Endothelial cell of umbilical vein (primary cell): ENCODE results near the gene SH3TC1. TPM values are rescaled to one million over a fixed set of nuclear protein-coding genes. Genes with fewer than 3 reads are reported as not detected.

ENCODE experiments used
- BruUV-seq: library from RNA; stranded (reverse); fragments of 400-500 nt; replicated peaks from 2 replicates; lab custom pipeline; 2021; lab: Mats Ljungman, UMichigan
- CTCF ChIA-PET: fragments of 300-600, 350-600 bp; sonication (Branson Sonifier 250); formaldehyde crosslinking; loops from one replicate; lab custom pipeline; 2021; ENCODE audit warnings: antibody characterized with exemption, inconsistent platforms; lab: Charles Lee
- POLR2A ChIA-PET: fragments of 300-600, 350-600 bp; sonication (Branson Sonifier 250); formaldehyde crosslinking; loops from one replicate; lab custom pipeline; 2021; ENCODE audit warnings: antibody characterized with exemption, inconsistent platforms; lab: Charles Lee
- DNase-seq: peaks from one replicate; pipeline ENCODE4 v3.0.0-alpha.2; 2011; ENCODE audit warnings: low read depth, low spot score
- FAIRE-seq: peaks from 2 replicates; lab custom pipeline; 2011; peaks lifted over from hg19 to GRCh38; lab: Jason Lieb, UNC
- H2AFZ ChIP-seq: 2 replicates; pipeline ENCODE4 v1.6.0; 2012; ENCODE audit warnings: low read depth, low read length, control low read depth, inconsistent platforms
- H3K27ac ChIP-seq: 2 replicates; pipeline ENCODE4 v1.5.1; 2011; ENCODE audit warnings: low read depth, mild to moderate bottlenecking, control low read depth, low read length, moderate library complexity; ENCODE audit not compliant: insufficient read depth
- H3K27me3 ChIP-seq, 2 experiments: 2 replicates each; pipeline versions ENCODE4 v1.6.0 to v1.6.1; 2011; ENCODE audit warnings: low read length in 2 of 2, mixed read lengths in 1 of 2; ENCODE audit not compliant: control insufficient read depth in 2 of 2, insufficient read depth in 2 of 2
- H3K36me3 ChIP-seq, 2 experiments: 2 replicates in 1 of 2; 3 replicates in 1 of 2; pipeline ENCODE4 v1.5.1; 2011; ENCODE audit warnings: low read length in 2 of 2, mild to moderate bottlenecking in 1 of 2, moderate library complexity in 1 of 2; ENCODE audit not compliant: control insufficient read depth in 2 of 2, insufficient read depth in 2 of 2; ENCODE audit errors: extremely low read depth in 1 of 2
- H3K4me1 ChIP-seq: 3 replicates; pipeline ENCODE4 v1.5.1; 2011; ENCODE audit warnings: mild to moderate bottlenecking, low read length; ENCODE audit not compliant: control insufficient read depth, insufficient read depth; ENCODE audit errors: extremely low read depth
- H3K4me2 ChIP-seq: 2 replicates; pipeline ENCODE4 v1.6.1; 2011; ENCODE audit warnings: low read length, control low read depth, mixed read lengths; ENCODE audit not compliant: insufficient read depth
- H3K4me3 ChIP-seq, 3 experiments: fragments of 200-600 bp in 1 of 3; sonication (generic), shearing (Covaris generic) in 1 of 3; replicated peaks in 1 of 3; 2 replicates each; pipeline ENCODE4 v1.5.1; 2011 to 2016; ENCODE audit warnings: control low read depth in 3 of 3, low read length in 3 of 3, mild to moderate bottlenecking in 2 of 3, inconsistent platforms in 1 of 3, low read depth in 1 of 3, moderate library complexity in 1 of 3; ENCODE audit not compliant: insufficient read depth in 1 of 3
- H3K79me2 ChIP-seq: 2 replicates; pipeline ENCODE4 v1.6.0; 2012; ENCODE audit warnings: low read length, inconsistent platforms; ENCODE audit not compliant: control insufficient read depth, insufficient read depth
- H3K9ac ChIP-seq: replicated peaks from 2 replicates; pipeline ENCODE3; 2011; ENCODE audit warnings: low read length, control low read depth; ENCODE audit not compliant: insufficient read depth; ENCODE audit errors: extremely low read depth
- H3K9me1 ChIP-seq: replicated peaks from 3 replicates; pipeline ENCODE4 v1.6.0; 2011; ENCODE audit warnings: mild to moderate bottlenecking, low read length; ENCODE audit not compliant: control insufficient read depth, insufficient read depth; ENCODE audit errors: extremely low read depth
- H3K9me3 ChIP-seq: replicated peaks from 2 replicates; pipeline ENCODE4 v1.5.1; 2012; ENCODE audit warnings: low read length, inconsistent platforms; ENCODE audit not compliant: control insufficient read depth, insufficient read depth
- H4K20me1 ChIP-seq: replicated peaks from 2 replicates; pipeline ENCODE3; 2011; ENCODE audit warnings: mild to moderate bottlenecking, low read length; ENCODE audit not compliant: control insufficient read depth, insufficient read depth; ENCODE audit errors: extremely low read depth
- CTCF ChIP-seq, 2 donors: IDR thresholded peaks; 1 replicate in 1 of 2; 2 replicates in 1 of 2; pipeline ENCODE4 v1.5.1; 2011; ENCODE audit warnings: low read length in 2 of 2, mild to moderate bottlenecking in 2 of 2, moderate library complexity in 2 of 2, control low read depth in 1 of 2, inconsistent platforms in 1 of 2, low read depth in 1 of 2; ENCODE audit not compliant: insufficient read depth in 1 of 2; ENCODE audit errors: extremely low read depth in 1 of 2
- EZH2 ChIP-seq: IDR thresholded peaks from 2 replicates; pipeline ENCODE4 v1.6.1; 2012; ENCODE audit warnings: borderline replicate concordance, low read depth, mild to moderate bottlenecking, moderate library complexity, low read length, inconsistent platforms; ENCODE audit not compliant: severe bottlenecking
- FOS ChIP-seq: IDR thresholded peaks from 2 replicates; pipeline ENCODE4 v1.6.1; 2011; ENCODE audit warnings: mild to moderate bottlenecking, low read length, moderate library complexity, borderline replicate concordance; ENCODE audit not compliant: insufficient read depth
- MAX ChIP-seq: IDR thresholded peaks from 2 replicates; pipeline ENCODE4 v1.6.1; 2011; ENCODE audit not compliant: insufficient read depth, insufficient read length
- MYC ChIP-seq: IDR thresholded peaks from one replicate; pipeline ENCODE4 v1.6.1; 2011; ENCODE audit warnings: mild to moderate bottlenecking, low read depth, low read length
- POLR2A ChIP-seq: IDR thresholded peaks from 2 replicates; pipeline ENCODE4 v1.6.1; 2012; ENCODE audit warnings: low read depth, mild to moderate bottlenecking, control low read depth, low read length
- dilution Hi-C: fragments of 300-500 bp; cut with MboI; formaldehyde crosslinking; loops from one replicate; pipeline ENCODE4 v1.15.0; 2019; ENCODE audit warnings: low sequenced_read_pairs; ENCODE audit not compliant: extremely low pct_ligation_motif_present
- intact Hi-C: fragments of 100-400 bp; cut with micrococcal nuclease; formaldehyde crosslinking; loops from one replicate; pipeline ENCODE4 v1.10.0; 2022
- polyA plus RNA-seq, 4 experiments: library from polyadenylated mRNA; depleted of rRNA in 3 of 4; stranded (reverse) in 3 of 4; unstranded in 1 of 4; fragments of >200 nt; gene quantifications; 2 replicates each; pipeline versions ENCODE4 v1.2.1 to v1.2.3, GENCODE V29; 2011 to 2012; ENCODE audit warnings: missing spikeins in 1 of 4
- total RNA-seq: library from RNA; stranded (reverse); gene quantifications from 2 replicates; pipeline ENCODE4 v1.2.3, GENCODE V29; 2021

The SH3TC1 gene
- total and polyA plus RNA-seq, 2 donors (not counting 3 experiments of a cell fraction or from before 2014, with no cell fraction given), result 96.5 to 192 TPM

GRCh38 chr4:8167815-8168214 lies 31.3 kb upstream of the SH3TC1 start:
- FAIRE-seq, result no peak
- H3K4me3 ChIP-seq, result no peak overlapping the region
- CTCF ChIA-PET, result interaction anchor here (0.8 to 2.7 kb wide), 3 partner anchors 9 to 47 kb away, joined by 3 to 15 read pairs (median 3); no protein-coding TSS in a partner anchor
- no peak overlapping the region for H2AFZ ChIP-seq
- H3K36me3 ChIP-seq, result no peaks in the 10 kb centered on the region
- no peak overlapping the region for H3K9ac ChIP-seq
- no peak for TF ChIP-seq MAX
- no peak overlapping the region for H3K4me2 ChIP-seq
- no peaks in the 10 kb centered on the region for H3K9me1 ChIP-seq
- no peaks in the 10 kb centered on the region for H3K4me1 ChIP-seq
- H3K27ac ChIP-seq, result no peak overlapping the region
- no TSS peak for BruUV-seq
- DNase-seq, result no peak
- dilution Hi-C loops (no loop called here), intact Hi-C loops (no loop called here)
- no peaks in the 10 kb centered on the region for H4K20me1 ChIP-seq
- POLR2A ChIA-PET, result interaction anchor here (0.7 kb wide), 1 partner anchor 8 kb away, joined by 3 read pairs; no protein-coding TSS in a partner anchor
- H3K79me2 ChIP-seq, result no peaks in the 10 kb centered on the region
- H3K27me3 ChIP-seq, result peaks cover 0 to 4% of the 10 kb centered on the region in 2 experiments
- H3K9me3 ChIP-seq, result no peaks in the 10 kb centered on the region

- dilution Hi-C loops, result no loop called here
- H3K36me3 ChIP-seq, result no peaks in the 10 kb centered on the region
Measured at GRCh38 chr4:8168232-8168631, 30.9 kb upstream of the SH3TC1 start.

More at GRCh38 chr4:8168232-8168631, 30.9 kb upstream of the SH3TC1 start:
- ChIA-PET POLR2A (no interaction called here), CTCF (interaction anchor here (1.0 to 2.7 kb wide), 2 partner anchors 9 to 11 kb away, joined by 3 to 15 read pairs; no protein-coding TSS in a partner anchor)
- no peaks in the 10 kb centered on the region for H3K9me1 ChIP-seq
- peaks cover 0 to 4% of the 10 kb centered on the region in 2 experiments for H3K27me3 ChIP-seq
- H3K79me2 ChIP-seq, result no peaks in the 10 kb centered on the region
- H3K27ac ChIP-seq, result no peak overlapping the region
- no peaks in the 10 kb centered on the region for H4K20me1 ChIP-seq
- no peak overlapping the region for H2AFZ ChIP-seq
- H3K4me2 ChIP-seq, result no peak overlapping the region
- no peaks in the 10 kb centered on the region for H3K4me1 ChIP-seq
- H3K4me3 ChIP-seq, result no peak overlapping the region
- intact Hi-C loops, result no loop called here
- FAIRE-seq (no peak), DNase-seq (no peak)
- no peaks in the 10 kb centered on the region for H3K9me3 ChIP-seq
- no peak for TF ChIP-seq MYC
- peak; percentile 30 to 45 for TF ChIP-seq CTCF (IDR thresholded peaks at IDR 0.05; ENCODE audit: extremely low read depth in 1 of 2, insufficient read depth in 1 of 2, low read depth in 1 of 2, low read length in 2 of 2)
- no peak for TF ChIP-seq FOS
- no peak for TF ChIP-seq MAX
- TF ChIP-seq EZH2, result no peak
- TF ChIP-seq POLR2A, result no peak
- no TSS peak for BruUV-seq
- H3K9ac ChIP-seq, result no peak overlapping the region
